Fibroblast of lung (primary cell): Measurements from ENCODE around the gene LANCL1.

Source experiments
- EZH2 ChIP-seq: IDR thresholded peaks from 2 replicates; pipeline ENCODE4 v1.5.1; 2012; ENCODE audit warnings: low read length, control low read depth, mild to moderate bottlenecking; ENCODE audit errors: missing control alignments
- TF ChIP-seq, protein P1 (sequence below), 2 donors: IDR thresholded peaks in 1 of 2; conservative IDR thresholded peaks in 1 of 2; 1 replicate in 1 of 2; 2 replicates in 1 of 2; pipeline ENCODE4 v1.5.1; 2011 to 2012; ENCODE audit warnings: low read length in 2 of 2, control low read depth in 1 of 2, inconsistent platforms in 1 of 2, low read depth in 1 of 2, mild to moderate bottlenecking in 1 of 2

DNA sequence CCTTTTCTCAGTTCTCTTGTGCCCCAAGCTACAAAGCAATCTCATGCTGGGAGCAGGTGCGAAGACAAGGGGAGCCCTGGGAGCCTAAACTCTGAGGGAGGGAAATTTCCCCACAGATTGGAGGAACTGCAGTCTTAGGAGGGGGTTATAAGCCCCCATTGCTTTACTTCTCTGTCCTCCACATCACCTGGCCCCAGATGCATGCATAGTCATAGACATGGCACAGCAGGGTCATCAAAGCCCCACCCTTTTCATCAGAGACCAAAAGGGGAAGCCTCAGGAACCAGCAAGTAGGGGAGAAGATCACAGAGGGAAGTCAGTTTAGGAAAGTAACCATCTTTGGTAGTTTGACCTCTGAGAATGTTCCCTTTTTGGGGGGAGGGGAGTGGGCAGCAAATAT lies 33.7 kb downstream of the LANCL1 start:
- TF ChIP-seq, protein P1, sequence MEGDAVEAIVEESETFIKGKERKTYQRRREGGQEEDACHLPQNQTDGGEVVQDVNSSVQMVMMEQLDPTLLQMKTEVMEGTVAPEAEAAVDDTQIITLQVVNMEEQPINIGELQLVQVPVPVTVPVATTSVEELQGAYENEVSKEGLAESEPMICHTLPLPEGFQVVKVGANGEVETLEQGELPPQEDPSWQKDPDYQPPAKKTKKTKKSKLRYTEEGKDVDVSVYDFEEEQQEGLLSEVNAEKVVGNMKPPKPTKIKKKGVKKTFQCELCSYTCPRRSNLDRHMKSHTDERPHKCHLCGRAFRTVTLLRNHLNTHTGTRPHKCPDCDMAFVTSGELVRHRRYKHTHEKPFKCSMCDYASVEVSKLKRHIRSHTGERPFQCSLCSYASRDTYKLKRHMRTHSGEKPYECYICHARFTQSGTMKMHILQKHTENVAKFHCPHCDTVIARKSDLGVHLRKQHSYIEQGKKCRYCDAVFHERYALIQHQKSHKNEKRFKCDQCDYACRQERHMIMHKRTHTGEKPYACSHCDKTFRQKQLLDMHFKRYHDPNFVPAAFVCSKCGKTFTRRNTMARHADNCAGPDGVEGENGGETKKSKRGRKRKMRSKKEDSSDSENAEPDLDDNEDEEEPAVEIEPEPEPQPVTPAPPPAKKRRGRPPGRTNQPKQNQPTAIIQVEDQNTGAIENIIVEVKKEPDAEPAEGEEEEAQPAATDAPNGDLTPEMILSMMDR (conservative IDR thresholded peaks at IDR 0.05 in 1 of 2, IDR thresholded peaks at IDR 0.05 in 1 of 2; ENCODE audit: low read depth in 1 of 2, low read length in 2 of 2), result no peak
- no peak for TF ChIP-seq EZH2
